NCI-H2196 (cell line): Measurements from ENCODE around the gene SNED1.
"Not testable (repeated sequence)": the region's sequence is repeated elsewhere in the genome, so short reads cannot be mapped to it uniquely, and the experiment has no call there.

Source experiments
- DNase-seq: peaks from one replicate; lab custom pipeline; 2025; ENCODE audit not compliant: unreplicated experiment; lab: John Stamatoyannopoulos, UW

SNED1 gene

DNA sequence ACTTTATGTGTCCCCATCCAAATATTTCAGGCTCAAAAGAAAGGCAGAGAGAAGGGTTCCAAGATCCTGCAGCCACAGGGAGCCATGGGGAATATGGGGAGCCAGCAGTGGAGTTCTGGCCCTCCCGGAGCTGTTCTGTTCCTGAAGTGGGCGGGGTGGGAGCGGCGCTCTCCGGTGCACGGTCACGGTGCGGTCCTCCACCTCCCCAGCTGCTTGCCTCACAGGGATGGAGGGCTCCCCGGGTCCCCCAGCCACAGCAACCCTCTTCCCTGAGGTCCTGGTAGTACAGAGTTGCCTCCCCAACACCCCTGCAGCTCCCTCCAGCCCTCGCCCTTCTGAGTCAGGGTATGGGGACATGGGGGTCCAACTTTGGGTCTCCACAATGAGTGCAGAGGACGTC, 26.2 kb upstream of the SNED1 start:
- DNase-seq = no peak

DNA sequence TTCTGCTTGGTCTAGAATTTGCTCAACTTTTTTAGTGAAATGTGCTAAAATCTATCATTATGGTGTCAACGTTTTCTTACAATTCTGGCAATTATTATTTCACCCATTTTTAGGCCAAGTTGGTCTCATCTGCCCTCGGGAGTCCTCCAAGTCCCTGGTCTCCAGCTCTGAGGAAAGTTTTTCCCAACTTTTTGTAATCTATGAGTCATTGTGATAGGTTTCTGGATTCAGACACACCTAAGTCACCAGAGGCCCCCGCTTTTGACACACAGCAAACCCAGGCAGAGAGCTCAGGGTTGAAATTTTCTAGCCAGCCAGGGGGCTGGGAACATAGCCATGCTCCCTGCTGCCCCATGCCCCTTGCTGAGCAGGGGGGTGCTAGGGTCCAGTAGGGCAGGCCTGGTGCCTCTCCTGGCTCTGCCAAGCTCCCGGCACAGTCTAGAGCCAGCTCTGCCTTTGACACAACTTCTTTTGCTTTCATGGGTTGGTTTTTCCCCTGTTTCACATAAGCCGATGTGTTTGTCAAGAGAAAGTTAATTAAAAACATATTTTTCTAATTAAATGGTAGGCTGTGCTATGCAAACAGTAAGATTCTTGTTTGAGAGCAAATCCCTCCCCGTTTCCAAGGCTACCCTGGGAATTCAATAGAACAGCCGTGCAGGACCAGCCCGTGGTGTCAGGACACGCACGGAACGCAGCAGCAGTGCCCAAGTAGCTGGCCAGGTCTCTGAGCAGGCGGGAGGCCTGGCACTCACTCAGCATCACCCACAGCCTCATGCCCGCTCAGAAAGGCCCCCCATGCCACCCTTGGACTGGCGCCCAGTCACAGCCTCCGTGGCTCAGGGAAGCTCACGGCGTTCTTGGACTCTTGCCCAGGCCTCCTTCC, 25.5 kb upstream of the SNED1 start:
- no peak for DNase-seq

DNA sequence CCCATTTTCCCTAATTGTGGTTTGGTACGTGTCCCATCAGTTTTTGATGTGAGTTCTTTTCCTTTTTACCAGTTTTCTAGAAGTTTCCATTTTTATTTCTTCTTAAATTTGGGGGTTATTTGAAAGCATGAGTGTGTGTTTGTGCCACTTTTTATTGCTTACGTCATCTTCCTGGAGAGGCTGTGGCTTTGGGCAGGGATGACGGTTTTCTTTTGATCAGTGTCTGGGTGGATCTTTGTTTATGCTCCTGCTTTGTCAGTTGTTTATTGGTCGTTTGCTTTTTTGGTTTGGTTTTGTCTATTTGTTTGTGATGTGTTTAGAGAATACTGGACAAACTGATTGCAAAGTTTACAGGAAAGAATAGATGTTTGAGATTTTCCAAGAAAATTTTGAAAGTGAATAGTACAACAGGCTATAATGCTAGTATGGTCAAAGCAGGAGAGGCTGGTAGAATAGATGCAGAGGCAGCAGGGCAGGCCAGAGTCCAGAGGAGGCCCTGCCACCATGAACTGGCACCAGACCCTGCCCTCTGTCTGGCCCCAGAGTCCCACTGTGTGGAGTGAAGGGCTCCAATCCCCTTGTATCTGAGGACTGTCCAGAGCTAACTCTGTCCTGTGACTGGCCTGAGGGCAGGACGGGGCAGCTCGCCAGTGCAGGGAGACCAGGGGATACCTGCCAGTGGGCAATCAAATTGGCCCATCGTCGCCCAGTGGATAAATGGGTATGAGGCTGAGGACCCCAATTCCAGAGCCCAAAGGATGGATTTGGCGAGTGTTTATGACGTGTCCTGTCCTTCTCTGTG, 23.4 kb upstream of the SNED1 start:
- no peak for DNase-seq

DNA sequence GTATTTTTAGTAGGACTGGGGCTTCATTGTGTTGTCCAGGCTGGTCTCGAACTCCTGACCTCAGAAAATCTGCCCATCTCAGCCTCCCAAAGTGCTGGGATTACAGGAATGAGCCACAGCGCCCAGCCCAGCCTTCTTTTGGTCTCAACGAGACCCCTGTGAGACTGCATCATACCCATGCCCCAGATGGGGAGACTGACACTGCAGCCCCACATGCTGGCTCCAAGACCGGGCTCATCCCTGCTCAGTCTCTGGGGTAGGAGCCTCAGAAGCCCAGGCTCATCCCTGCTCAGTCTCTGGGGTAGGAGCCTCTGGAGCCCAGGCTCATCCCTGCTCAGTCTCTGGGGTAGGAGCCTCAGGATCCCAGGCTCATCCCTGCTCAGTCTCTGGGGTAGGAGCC, 22.5 kb upstream of the SNED1 start:
- not testable (repeated sequence) for DNase-seq

DNA sequence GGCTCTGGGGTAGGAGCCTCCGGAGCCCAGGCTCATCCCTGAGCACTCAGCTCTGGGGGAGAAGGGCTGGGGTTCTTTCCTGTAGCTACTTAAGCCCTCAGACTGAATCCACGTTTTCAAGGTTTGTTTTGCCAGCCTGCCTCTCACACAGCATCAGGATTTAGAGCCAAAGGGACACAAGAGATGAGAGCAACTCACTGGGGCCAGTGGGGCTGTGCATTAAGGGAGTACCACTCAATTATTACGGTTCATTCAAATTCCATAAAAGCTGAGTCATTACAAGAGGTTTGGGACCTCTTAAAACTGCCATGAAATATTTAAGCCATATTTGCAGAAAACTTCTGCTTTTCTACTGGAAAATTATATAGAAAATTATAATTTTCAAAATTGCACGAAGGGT, 17.1 kb upstream of the SNED1 start:
- no peak for DNase-seq

DNA sequence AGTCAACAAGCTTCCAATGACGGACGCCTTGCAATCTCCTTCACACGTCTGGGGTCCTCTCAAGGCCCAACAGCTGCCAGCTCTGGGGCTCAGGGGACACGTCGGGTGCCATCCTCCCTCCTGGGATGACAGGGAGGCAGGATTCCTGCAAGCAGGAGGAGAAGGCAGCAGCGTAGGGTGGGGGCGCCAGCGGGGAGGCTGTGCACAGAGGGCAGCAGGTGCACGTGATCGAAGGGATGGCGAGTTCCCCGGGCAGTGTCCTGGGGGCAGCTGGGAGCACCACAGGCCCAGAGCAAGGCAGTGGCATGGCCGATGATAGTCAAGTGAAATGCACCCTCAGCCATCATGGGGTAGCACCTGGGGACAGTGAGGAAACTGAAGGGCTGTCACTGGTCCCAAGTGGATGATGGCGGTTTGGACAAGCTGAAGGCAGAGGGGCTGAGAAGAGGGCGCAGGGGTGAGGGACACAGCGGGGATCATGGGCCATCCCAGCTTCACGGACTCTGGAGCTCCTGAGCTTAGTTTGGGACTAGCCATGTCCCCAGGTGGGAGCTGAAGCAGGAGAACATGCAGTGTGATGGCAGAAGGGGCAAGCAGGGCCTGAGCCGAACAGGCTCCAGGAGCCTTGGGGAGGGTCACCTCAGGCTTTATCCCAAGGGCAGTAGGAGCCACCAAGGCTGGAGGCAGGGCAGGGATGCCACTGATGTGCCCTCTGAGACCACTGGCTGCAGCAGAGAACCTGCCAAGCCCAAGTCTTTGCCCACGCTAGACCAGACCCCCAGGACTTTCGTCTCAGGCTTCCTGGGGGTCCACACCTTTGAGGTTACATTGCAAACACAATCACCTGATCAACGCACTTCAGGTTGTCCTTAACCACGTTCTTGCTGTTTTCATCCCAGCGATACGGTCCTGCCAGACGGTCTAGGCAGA, 16.3 kb upstream of the SNED1 start:
- DNase-seq = no peak

DNA sequence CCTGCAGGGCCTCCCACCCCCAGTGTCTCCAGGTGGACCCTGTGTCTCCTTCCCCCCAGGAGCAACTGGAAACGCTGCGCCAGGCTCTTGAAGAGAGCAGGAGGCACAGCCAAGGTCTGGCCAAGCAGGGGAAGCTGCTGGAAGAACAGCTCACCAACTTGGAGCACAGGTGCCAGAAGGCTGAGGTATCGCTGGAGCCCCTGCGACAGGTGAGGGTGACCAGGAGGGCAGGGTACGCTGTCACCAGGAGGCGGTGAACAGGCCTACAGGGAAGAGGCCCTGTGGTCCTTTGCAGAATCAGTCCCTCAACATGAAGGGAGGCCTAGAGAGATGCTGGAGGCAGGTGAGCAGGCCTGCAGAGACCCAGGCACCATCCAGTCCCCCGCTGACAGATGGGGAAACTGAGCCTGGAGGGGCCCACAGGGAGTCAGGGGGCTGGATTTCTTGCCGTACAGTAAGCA, 15.6 kb upstream of the SNED1 start:
- DNase-seq = no peak

DNA sequence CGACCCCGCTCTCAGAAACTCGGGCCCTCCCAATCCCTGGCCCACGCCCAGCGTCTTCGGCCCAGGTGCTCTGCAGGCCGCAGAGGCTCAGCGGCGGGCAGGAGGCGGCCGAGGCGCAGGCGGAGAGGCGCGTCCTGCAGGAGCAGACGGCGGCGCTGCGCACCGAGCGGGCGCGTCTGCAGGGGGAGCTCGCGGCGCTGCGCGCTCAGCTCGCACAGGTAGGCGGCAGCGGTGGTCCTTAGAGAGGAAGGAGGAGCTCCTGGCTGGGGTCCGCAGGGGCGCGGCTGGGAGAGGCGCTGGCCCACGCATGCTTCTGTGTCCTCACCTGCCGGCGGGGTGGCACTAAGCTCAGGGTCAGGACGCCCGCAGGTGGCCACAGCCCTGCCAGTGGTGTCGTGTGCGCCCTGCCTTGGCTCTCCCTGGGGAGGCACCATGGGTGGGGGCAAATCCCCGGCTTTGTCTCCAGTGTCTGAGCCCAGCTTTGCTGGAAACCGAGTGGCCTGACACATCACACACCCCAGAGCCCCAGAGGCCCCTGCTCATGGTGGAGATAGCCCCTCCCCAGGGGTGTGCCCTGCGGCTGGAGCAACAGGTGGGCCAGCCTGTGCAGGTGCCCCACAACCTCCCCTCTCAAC, 14.9 kb upstream of the SNED1 start:
- DNase-seq = peak; percentile 78

DNA sequence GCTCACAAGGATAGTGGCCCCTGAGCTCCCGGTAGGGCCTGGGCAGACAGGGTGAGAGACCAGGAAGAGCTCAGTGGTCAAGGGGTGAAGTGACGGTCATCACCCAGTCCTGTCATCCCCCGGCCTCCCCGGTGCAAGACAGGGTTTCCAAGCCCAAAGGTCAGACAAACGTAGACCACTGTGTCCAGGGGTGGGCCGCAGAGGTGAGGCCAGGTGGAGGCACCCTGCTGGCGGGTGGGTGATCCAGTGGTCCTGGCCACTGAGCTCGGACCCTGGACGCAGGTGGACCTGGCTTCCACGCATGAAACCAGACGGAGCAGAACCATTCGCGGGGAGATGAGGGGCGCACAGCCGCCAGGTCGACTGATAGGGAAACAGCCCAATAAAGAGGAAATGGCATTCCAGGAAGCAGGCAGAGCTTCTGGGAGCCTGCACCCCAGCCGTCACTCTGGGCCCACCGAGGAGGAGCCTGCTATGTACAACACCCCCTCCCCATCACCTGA, 14.4 kb upstream of the SNED1 start:
- no peak for DNase-seq

DNA sequence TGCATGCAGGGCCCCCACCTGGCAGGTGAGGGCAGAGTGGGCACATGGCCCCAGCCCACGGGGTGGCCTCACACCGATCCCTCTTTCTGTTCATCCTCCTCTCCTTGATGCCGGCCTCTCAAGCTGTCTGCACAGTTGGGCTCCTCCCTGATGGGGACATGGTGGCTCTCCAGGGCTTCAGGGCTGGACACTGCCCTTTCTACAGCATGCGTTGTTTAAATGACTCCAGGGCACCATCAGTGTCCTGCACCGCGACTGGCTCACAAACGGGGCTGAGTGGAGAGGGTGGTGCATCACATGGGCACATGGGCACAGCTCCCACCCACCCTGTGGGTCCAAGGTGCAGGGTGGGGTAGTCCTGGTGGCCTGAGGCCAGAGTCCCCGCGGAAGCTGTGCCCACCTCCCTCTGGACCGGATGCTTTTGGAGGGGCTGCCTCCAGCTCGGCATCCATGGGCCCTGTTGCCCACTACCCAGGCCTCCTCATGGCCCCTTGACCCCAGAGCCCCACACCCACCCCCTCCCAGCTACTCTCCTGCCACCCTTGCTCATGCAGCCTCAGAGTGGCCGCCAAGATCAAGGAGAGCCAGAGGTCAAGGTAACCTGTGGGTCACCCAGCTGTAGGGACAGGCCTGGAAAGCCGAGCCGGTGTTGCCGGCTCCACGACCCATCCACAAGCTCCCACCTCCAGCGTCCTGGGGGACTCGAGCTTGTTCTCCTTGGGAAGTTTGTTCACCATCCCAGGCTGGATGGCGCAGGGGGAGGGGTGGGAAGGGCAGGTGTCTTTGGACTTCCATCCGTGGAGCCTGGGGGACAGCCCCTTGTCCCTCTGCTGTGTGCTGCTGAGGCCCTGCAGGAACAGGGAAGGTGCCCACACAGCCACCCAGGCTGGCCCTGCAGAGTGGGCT, 12.3 kb upstream of the SNED1 start:
- no peak for DNase-seq

DNA sequence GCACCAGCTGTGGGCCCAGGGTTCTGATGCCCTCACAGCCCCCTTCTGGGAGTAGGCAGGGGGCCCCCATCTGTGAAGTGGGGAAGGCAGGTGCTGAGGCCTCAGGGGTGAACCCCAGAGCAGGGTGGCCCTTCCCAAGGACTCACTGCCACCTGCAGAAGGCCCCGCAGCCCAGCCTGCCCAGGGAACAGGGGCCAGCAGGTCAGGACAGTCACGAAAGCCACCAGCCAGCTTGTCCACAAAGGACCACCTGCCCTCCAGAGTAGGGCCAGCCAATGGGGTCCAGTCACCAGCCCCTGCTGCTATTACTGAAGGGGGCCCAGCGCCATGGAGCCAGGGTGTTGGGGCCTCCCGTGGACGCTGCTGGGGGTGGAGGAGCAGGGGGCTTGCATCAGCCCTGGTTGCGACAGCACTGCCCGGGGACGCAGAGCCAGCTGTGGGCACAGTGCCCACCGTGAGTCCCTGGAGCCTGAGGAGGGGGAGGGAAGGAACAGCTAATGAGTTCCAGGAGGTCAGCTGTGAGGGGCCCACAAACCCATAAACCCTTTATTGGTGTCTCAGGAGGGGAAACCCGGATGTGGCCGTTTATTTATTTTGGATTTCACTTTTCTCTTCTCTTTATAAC, 11.5 kb upstream of the SNED1 start:
- no peak for DNase-seq

DNA sequence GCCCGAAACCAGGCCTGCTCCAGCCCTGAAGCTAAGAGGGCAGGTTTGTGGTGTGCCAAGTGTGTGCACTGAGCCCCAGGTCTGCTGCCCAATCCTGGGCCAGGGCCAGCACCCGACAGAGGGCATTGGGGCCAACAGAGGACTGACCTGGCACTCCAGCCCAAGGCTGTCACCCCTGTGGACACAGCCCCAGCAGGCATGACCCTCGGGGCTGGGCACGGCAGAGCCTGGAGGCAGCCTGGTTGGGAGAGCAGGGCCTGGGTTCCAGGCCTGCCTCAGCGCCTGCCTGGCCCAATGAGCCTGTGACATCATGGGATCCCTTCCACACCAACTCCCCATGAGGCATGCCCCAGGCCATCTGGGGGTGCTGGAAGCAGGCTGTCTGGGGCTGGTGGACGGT, 10.8 kb upstream of the SNED1 start:
- DNase-seq = no peak

DNA sequence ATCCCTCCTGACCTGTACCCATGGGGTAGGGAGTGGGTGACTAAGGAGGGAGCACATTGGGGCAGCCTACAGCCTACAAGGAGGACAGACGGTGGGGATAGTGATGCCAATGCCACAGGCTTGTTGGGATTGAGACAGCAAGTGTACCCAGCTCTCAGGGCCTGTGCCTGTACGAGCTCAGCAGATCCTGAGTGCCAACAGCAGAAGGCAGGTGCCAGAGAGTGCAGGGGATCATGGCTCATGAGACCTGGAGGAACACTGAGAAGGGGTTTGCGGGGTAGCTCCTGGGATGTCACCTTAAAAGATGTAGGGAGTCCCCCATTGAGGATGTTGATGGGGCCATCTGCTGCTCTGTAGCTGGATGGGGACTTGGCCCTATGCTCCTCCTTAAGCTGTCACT, 10.3 kb upstream of the SNED1 start:
- no peak for DNase-seq

DNA sequence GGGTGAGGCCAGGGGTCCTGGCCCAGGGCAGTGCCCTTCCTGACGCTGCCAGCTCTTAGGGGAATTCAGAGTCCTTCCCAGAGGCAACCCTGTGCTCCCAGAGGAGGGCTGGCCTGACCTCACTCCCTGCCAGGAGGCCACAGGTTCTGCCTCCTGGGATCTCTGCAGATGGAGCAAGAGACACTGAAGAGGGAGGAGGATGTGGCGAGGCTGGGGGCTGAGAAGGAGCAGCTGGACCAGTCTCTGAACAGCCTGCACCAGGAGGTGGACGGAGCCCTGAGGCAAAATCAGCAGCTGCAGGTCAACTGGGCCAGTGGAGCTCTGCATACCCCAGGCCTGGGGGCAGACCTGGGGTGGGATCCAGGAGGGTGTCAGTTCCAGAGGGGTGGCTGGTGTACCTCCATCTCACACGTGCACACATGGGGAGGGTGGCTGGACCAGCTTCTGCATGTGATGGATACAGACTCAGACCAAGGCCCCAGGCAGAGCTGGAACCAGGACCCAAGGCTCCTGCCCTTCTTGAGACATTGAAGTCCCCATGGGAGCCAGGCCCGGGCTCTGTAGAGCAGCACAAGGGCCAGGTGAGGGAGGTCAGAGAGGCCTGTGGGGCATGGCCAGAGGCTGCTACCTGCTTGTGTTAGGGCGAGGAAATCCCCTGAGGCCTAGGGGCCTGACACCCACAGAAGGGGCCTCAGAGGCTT, 9.7 kb upstream of the SNED1 start:
- no peak for DNase-seq

DNA sequence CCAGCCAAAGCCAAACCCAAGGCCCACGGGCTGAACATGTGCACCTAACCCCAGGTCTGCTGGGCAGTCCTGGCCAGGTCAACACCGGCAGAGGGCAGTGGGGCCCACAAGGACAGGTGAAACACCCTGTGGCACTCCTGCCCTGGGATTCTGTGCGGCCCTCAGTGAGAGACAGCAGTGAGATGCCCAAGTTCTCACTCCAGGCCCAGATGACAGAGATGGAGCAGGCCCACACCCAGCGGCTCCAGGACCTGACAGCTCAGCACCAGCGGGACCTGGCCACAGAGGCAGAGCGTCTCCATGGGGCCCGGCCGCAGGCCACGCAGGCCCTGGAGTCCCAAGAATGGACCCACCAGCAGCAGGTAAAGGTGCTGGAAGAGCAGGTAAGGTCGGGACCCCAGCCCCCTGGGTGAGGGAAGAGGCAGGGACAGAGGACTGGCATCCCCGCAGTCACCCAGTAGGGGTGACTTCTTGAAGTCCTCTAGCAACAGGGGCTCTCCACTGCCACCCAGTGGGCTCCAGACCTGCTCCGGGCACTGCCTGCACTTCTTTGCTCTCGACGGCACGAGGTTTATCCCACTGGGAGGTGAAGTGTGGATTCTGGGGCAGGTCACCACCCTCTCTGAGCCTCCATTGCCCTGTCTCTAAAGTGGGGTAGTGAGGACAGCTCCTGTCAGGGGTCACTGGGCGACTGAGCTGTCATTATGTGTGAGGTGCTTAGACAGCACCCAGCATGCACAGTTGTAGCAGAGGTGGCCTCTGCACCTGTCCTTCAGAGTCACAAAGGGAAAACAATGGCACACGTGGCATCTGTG, 8.8 kb upstream of the SNED1 start:
- DNase-seq = no peak

DNA sequence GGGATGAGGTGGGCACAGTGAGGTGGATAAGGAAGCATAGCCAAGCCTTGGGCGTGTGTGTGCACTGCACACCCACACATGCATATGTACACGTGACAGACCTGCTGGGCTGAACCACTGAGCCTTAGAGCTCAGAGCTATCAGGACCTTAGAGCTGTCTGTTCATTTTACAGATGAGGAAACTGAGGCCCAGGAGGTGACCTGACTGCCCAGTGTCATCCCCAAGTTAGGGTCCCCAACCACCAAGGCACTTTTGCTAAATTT, 8.2 kb upstream of the SNED1 start:
- DNase-seq = no peak

DNA sequence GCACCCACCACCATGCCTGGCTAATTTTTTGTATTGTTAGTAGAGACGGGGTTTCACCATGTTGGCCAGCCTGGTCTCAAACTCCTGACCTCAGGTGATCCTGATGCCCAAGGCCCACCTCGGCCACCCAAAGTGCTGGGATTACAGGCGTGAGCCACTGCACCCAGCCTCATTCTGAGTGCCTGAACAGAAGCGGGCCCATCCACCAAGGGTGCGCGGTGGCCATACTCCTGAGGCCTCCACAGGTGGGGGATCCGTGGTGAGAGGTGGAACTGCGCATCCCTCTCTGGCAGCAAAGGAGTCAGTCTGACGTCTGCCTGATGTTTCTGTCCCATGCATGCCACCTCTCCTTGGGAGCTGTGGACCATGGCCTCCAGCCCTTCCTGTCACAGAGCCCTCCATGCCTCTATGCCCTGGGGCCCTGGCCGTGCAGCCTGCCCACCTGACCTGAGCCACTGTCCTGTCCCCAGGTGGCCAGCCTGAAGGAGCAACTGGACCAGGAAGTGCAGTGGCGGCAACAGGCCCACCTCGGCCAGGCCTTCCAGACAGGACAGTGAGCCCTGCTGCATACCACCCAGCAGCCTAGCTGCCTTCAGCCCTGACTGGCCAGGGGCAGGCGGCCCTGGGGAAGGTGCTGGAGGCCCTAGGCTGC, 7.6 kb upstream of the SNED1 start:
- DNase-seq = no peak
